Liver (tissue), 9 donors: Measurements from ENCODE around the gene ABCC9. TPM values are rescaled to one million over a fixed set of nuclear protein-coding genes. Genes with fewer than 3 reads are reported as not detected.

Source experiments
- DNase-seq: peaks from one replicate; pipeline ENCODE4 v3.0.0-alpha.2; 2017; ENCODE audit warnings: low spot score
- H3K27ac ChIP-seq, 2 donors: one replicate each; pipeline ENCODE4 v1.7.0; 2013; ENCODE audit warnings: inconsistent platforms in 2 of 2, low read length in 2 of 2, control low read depth in 1 of 2, low read depth in 1 of 2, mild to moderate bottlenecking in 1 of 2
- H3K27me3 ChIP-seq, 4 donors: one replicate each; pipeline versions ENCODE4 v1.6.1 to v1.7.0; 2013; ENCODE audit warnings: low read length in 3 of 4, inconsistent platforms in 1 of 4, mild to moderate bottlenecking in 1 of 4, moderate library complexity in 1 of 4; ENCODE audit not compliant: control insufficient read depth in 4 of 4, insufficient read depth in 4 of 4
- H3K36me3 ChIP-seq, 4 donors: one replicate each; pipeline versions ENCODE4 v1.6.1 to v1.7.0; 2013; ENCODE audit warnings: low read length in 3 of 4, mild to moderate bottlenecking in 3 of 4, low read depth in 1 of 4, moderate library complexity in 1 of 4; ENCODE audit not compliant: control insufficient read depth in 4 of 4, insufficient read depth in 3 of 4
- H3K4me1 ChIP-seq, 4 donors: one replicate each; pipeline versions ENCODE4 v1.6.1 to v1.7.0; 2013; ENCODE audit warnings: low read length in 3 of 4, mild to moderate bottlenecking in 3 of 4, moderate library complexity in 1 of 4; ENCODE audit not compliant: control insufficient read depth in 4 of 4, insufficient read depth in 4 of 4
- H3K4me3 ChIP-seq, 3 donors: one replicate each; pipeline versions ENCODE4 v1.6.1 to v1.7.0; 2013; ENCODE audit warnings: low read length in 3 of 3, control low read depth in 1 of 3, low read depth in 1 of 3, mild to moderate bottlenecking in 1 of 3
- H3K9ac ChIP-seq, 2 donors: one replicate each; pipeline ENCODE4 v1.7.0; 2013; ENCODE audit warnings: low read length in 2 of 2, mild to moderate bottlenecking in 2 of 2, moderate library complexity in 2 of 2, control low read depth in 1 of 2, low read depth in 1 of 2
- H3K9me3 ChIP-seq, 4 donors: one replicate each; pipeline versions ENCODE4 v1.6.1 to v1.7.0; 2013; ENCODE audit warnings: low read length in 3 of 4; ENCODE audit not compliant: control insufficient read depth in 4 of 4
- EGR1 ChIP-seq, 2 donors: IDR thresholded peaks; 2 replicates each; pipeline ENCODE4 v1.6.1; 2016 to 2018; ENCODE audit warnings: antibody characterized with exemption in 2 of 2, low read depth in 2 of 2
- FOXA1 ChIP-seq: IDR thresholded peaks from 2 replicates; pipeline ENCODE4 v1.6.1; 2016; ENCODE audit warnings: antibody characterized with exemption
- FOXA2 ChIP-seq: IDR thresholded peaks from 2 replicates; pipeline ENCODE4 v1.6.1; 2016; ENCODE audit warnings: antibody characterized with exemption
- GABPA ChIP-seq, 2 donors: IDR thresholded peaks in 1 of 2; conservative IDR thresholded peaks in 1 of 2; 2 replicates each; pipeline ENCODE4 v1.6.1; 2016; ENCODE audit warnings: antibody characterized with exemption in 2 of 2, mild to moderate bottlenecking in 1 of 2, moderate library complexity in 1 of 2
- HNF4A ChIP-seq, 2 donors: conservative IDR thresholded peaks; 2 replicates each; pipeline ENCODE4 v1.6.1; 2016; ENCODE audit warnings: antibody characterized with exemption in 2 of 2, mild to moderate bottlenecking in 2 of 2
- HNF4G ChIP-seq: IDR thresholded peaks from 2 replicates; pipeline ENCODE4 v1.6.1; 2016; ENCODE audit warnings: antibody characterized with exemption
- JUND ChIP-seq, 2 donors: IDR thresholded peaks; 2 replicates each; pipeline ENCODE4 v1.6.1; 2016; ENCODE audit warnings: antibody characterized with exemption in 2 of 2
- NR2F2 ChIP-seq: IDR thresholded peaks from 2 replicates; pipeline ENCODE4 v1.6.1; 2016; ENCODE audit warnings: antibody characterized with exemption
- RAD21 ChIP-seq, 2 donors: IDR thresholded peaks; 2 replicates each; pipeline ENCODE4 v1.6.1; 2016; ENCODE audit warnings: antibody characterized with exemption in 2 of 2, mild to moderate bottlenecking in 2 of 2
- RXRA ChIP-seq, 2 donors: IDR thresholded peaks; 2 replicates each; pipeline ENCODE4 v1.6.1; 2017 to 2018; ENCODE audit warnings: antibody characterized with exemption in 2 of 2, mild to moderate bottlenecking in 1 of 2
- SP1 ChIP-seq: IDR thresholded peaks from 2 replicates; pipeline ENCODE4 v1.6.1; 2018; ENCODE audit warnings: antibody characterized with exemption, mild to moderate bottlenecking
- TAF1 ChIP-seq: conservative IDR thresholded peaks from 2 replicates; pipeline ENCODE4 v1.6.1; 2016; ENCODE audit warnings: antibody characterized with exemption, mild to moderate bottlenecking
- YY1 ChIP-seq: IDR thresholded peaks from 2 replicates; pipeline ENCODE4 v1.6.1; 2016; ENCODE audit warnings: antibody characterized with exemption, mild to moderate bottlenecking
- WGBS: extraction: QIAGEN DNeasy Blood & Tissue Kit; methylation state at CpG from one replicate; pipeline ENCODE4 v1.1.7; 2013; 5-methylcytosine and 5-hydroxymethylcytosine counted together
- polyA plus RNA-seq, 2 donors: library from polyadenylated mRNA; stranded (reverse) in 1 of 2; unstranded in 1 of 2; fragments of 200-250 nt in 1 of 2; fragments of >200 nt in 1 of 2; fragmentation: Nextera tagmentation in 1 of 2; extraction: Ambion mirVana in 1 of 2; gene quantifications; one replicate each; pipeline versions ENCODE4 v1.2.1 to v1.2.3, GENCODE V29; 2013 to 2015
- total RNA-seq, 2 donors: library from RNA; depleted of rRNA; stranded (reverse); fragments of >200 nt; gene quantifications; one replicate each; pipeline ENCODE4 v1.2.3, GENCODE V29; 2014
- TF ChIP-seq, protein P1 (sequence below): fragments of 150-350 bp; IDR thresholded peaks from 2 replicates; pipeline ENCODE4 v1.5.1; 2017; ENCODE audit warnings: improper control_type of control experiment, low read depth, low read length; ENCODE audit not compliant: missing input control
- TF ChIP-seq, protein P2 (sequence below): IDR thresholded peaks from 2 replicates; pipeline ENCODE4 v1.6.1; 2016; ENCODE audit warnings: antibody characterized with exemption
- TF ChIP-seq, protein P3 (sequence below): IDR thresholded peaks from 2 replicates; pipeline ENCODE4 v1.6.1; 2016; ENCODE audit warnings: antibody characterized with exemption
- TF ChIP-seq, protein P4 (sequence below): IDR thresholded peaks from 2 replicates; pipeline ENCODE4 v1.6.1; 2016; ENCODE audit warnings: antibody characterized with exemption, mild to moderate bottlenecking
- TF ChIP-seq, protein P5 (sequence below): IDR thresholded peaks from 2 replicates; pipeline ENCODE4 v1.6.1; 2016; ENCODE audit warnings: antibody characterized with exemption
- donor health status: healthy.
- donor health status: healthy.
- donor health status: healthy.
- donor health status: healthy.
- donor health status: healthy.

ABCC9 gene
- total and polyA plus RNA-seq, 4 donors: 2.7 to 55.6 (median 10.7) TPM

DNA sequence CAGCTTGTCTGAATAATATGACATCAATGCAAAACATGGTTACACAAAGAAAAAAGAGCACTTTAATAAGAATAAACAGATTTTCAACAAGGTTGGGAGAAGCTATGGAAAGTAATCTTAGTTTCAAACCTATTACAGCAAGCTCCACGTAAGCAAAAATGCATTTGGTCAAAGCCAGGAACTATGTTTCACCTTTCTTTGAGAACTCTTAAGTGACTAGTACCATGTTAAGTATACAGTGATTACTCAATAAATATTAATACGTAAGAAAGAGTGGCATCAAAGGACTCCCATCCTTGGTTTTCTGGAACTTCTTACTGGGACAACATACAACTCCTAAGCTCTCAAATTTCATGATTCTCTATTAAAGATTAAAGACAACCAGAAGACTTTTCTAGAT is 80.7 kb downstream of the ABCC9 start:
- DNase-seq: no peak
- Histone ChIP-seq H3K9ac (no peak overlapping the region), H3K27me3 (no peaks in the 10 kb centered on the region), H3K4me1 (peaks cover 0 to 1% (median 0%) of the 10 kb centered on the region in 4 donors), H3K36me3 (peaks cover 0 to 41% (median 21%) of the 10 kb centered on the region in 4 donors), H3K27ac (no peak overlapping the region), H3K9me3 (no peaks in the 10 kb centered on the region), H3K4me3 (no peak overlapping the region)
- WGBS: 90% methylated on average over 2 of the region's 2 CpGs
- TF ChIP-seq FOXA2 (no peak), NR2F2 (no peak), RXRA (IDR thresholded peaks at IDR 0.05) (no peak), GABPA (IDR thresholded peaks at IDR 0.05 in 1 of 2, conservative IDR thresholded peaks at IDR 0.05 in 1 of 2) (no peak), TAF1 (no peak), SP1 (no peak), YY1 (no peak), JUND (IDR thresholded peaks at IDR 0.05) (no peak), HNF4G (no peak), EGR1 (IDR thresholded peaks at IDR 0.05; ENCODE audit: low read depth in 2 of 2) (no peak), HNF4A (conservative IDR thresholded peaks at IDR 0.05) (no peak), FOXA1 (no peak), RAD21 (IDR thresholded peaks at IDR 0.05) (no peak)
- TF ChIP-seq, protein P1, sequence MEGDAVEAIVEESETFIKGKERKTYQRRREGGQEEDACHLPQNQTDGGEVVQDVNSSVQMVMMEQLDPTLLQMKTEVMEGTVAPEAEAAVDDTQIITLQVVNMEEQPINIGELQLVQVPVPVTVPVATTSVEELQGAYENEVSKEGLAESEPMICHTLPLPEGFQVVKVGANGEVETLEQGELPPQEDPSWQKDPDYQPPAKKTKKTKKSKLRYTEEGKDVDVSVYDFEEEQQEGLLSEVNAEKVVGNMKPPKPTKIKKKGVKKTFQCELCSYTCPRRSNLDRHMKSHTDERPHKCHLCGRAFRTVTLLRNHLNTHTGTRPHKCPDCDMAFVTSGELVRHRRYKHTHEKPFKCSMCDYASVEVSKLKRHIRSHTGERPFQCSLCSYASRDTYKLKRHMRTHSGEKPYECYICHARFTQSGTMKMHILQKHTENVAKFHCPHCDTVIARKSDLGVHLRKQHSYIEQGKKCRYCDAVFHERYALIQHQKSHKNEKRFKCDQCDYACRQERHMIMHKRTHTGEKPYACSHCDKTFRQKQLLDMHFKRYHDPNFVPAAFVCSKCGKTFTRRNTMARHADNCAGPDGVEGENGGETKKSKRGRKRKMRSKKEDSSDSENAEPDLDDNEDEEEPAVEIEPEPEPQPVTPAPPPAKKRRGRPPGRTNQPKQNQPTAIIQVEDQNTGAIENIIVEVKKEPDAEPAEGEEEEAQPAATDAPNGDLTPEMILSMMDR: no peak
- TF ChIP-seq, protein P2, sequence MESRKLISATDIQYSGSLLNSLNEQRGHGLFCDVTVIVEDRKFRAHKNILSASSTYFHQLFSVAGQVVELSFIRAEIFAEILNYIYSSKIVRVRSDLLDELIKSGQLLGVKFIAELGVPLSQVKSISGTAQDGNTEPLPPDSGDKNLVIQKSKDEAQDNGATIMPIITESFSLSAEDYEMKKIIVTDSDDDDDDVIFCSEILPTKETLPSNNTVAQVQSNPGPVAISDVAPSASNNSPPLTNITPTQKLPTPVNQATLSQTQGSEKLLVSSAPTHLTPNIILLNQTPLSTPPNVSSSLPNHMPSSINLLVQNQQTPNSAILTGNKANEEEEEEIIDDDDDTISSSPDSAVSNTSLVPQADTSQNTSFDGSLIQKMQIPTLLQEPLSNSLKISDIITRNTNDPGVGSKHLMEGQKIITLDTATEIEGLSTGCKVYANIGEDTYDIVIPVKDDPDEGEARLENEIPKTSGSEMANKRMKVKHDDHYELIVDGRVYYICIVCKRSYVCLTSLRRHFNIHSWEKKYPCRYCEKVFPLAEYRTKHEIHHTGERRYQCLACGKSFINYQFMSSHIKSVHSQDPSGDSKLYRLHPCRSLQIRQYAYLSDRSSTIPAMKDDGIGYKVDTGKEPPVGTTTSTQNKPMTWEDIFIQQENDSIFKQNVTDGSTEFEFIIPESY: no peak
- TF ChIP-seq, protein P3, sequence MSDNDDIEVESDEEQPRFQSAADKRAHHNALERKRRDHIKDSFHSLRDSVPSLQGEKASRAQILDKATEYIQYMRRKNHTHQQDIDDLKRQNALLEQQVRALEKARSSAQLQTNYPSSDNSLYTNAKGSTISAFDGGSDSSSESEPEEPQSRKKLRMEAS: no peak
- TF ChIP-seq, protein P4, sequence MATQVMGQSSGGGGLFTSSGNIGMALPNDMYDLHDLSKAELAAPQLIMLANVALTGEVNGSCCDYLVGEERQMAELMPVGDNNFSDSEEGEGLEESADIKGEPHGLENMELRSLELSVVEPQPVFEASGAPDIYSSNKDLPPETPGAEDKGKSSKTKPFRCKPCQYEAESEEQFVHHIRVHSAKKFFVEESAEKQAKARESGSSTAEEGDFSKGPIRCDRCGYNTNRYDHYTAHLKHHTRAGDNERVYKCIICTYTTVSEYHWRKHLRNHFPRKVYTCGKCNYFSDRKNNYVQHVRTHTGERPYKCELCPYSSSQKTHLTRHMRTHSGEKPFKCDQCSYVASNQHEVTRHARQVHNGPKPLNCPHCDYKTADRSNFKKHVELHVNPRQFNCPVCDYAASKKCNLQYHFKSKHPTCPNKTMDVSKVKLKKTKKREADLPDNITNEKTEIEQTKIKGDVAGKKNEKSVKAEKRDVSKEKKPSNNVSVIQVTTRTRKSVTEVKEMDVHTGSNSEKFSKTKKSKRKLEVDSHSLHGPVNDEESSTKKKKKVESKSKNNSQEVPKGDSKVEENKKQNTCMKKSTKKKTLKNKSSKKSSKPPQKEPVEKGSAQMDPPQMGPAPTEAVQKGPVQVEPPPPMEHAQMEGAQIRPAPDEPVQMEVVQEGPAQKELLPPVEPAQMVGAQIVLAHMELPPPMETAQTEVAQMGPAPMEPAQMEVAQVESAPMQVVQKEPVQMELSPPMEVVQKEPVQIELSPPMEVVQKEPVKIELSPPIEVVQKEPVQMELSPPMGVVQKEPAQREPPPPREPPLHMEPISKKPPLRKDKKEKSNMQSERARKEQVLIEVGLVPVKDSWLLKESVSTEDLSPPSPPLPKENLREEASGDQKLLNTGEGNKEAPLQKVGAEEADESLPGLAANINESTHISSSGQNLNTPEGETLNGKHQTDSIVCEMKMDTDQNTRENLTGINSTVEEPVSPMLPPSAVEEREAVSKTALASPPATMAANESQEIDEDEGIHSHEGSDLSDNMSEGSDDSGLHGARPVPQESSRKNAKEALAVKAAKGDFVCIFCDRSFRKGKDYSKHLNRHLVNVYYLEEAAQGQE: no peak
- TF ChIP-seq, protein P5, sequence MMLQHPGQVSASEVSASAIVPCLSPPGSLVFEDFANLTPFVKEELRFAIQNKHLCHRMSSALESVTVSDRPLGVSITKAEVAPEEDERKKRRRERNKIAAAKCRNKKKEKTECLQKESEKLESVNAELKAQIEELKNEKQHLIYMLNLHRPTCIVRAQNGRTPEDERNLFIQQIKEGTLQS: no peak
